ENCODE measurements around the gene SPEM1. TPM values are rescaled to one million over a fixed set of nuclear protein-coding genes. Genes with fewer than 3 reads are reported as not detected.

The SPEM1 gene
- total and polyA plus RNA-seq, 10 of the 15 experiments (the other 5 are each of a cell fraction or from before 2014, with no cell fraction given), result not detected

DNA sequence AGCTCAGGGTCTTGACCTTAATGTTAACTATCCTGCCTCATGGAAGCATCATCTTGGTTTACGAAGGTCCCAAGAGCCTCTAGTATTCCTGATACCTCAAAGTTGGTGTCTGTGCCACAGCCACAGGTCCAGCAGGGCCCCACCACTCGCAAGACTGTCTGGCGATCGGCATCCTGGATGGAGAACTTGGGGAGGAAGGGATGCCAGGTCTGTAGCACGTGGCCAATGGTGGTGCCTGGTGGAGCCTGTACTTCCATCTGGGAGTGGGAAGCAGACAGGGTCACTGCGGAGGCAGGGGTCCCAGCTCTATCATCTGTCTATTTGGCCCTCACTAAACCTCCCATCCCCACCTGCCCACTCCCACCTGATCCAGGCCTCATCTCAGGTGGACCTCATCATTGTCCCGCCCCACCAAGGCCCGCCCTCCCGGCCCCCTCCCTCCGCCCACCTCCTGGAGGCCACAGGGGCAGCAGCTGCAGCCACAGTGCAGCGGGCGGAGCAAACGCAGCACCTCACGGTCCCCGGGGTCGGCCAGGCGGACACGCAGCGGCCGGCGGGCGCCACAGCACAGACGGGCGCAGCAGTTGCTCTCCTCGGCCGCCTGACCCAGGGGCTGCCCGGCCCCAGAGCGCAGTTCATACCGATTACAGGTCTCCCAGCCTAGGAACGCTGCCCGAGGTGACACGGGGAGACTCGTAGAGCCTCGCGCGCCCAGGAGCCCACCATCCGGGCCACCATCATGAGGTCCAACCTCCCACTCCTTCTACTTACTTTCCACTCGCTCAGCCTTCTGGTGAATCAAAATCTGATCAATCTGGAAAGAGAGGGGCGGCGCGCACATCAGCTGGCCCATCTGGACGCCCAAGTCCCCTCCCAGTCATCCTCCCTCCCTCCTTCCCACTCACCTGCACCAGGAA is 27.2 kb upstream of the SPEM1 start:
- peaks cover 2% of the 10 kb centered on the region for H3K79me2 ChIP-seq (ENCODE audit: control insufficient read depth, insufficient read depth, low read length)
- ChIA-PET RAD21 (ENCODE audit: unreplicated experiment) (interaction anchor here (1.0 to 1.3 kb wide), 2 partner anchors 156 to 168 kb away, joined by 3 read pairs; partner anchors contain the start of gene TNFSF12), CTCF (interaction anchor here (0.6 to 1.5 kb wide), 2 partner anchors 94 to 168 kb away, joined by 3 to 10 read pairs; partner anchors contain the start of gene SENP3), SMC1A (ENCODE audit: uncharacterized antibody, unreplicated experiment) (no interaction called here), POLR2A (interaction anchor here (0.7 to 3.2 kb wide), 2 partner anchors 10 to 26 kb away, joined by 3 to 23 read pairs; partner anchors contain the start of gene TMEM256)
- peak overlapping the region; percentile 96 for H3K4me2 ChIP-seq (ENCODE audit: control insufficient read depth, insufficient read depth)
- DNase-seq (ENCODE audit: low read depth, low spot score), result no peak
- H3K9ac ChIP-seq (ENCODE audit: control insufficient read depth, insufficient read depth, low read length), result peak overlapping the region; percentile 85
- no peak overlapping the region; the same call in 1 of the 2 replicates for H3K27ac ChIP-seq (ENCODE audit: control insufficient read depth, insufficient read depth)
- no peaks in the 10 kb centered on the region for H3K9me3 ChIP-seq (replicated peaks; ENCODE audit: control insufficient read depth, insufficient read depth, low read length)
- TF ChIP-seq JUNB (IDR thresholded peaks at IDR 0.05), result no peak
- TF ChIP-seq RELA (IDR thresholded peaks at IDR 0.05; ENCODE audit: borderline replicate concordance, partially characterized antibody), result no peak
- no peak for TF ChIP-seq IRF4 (IDR thresholded peaks at IDR 0.05; ENCODE audit: low read depth, low read length)
- no peak for TF ChIP-seq RAD21 (IDR thresholded peaks at IDR 0.05; ENCODE audit: insufficient read depth, low read depth, low read length)
- TF ChIP-seq EED (IDR thresholded peaks at IDR 0.05; ENCODE audit: low read depth), result no peak
- no peak for TF ChIP-seq IRF3 (IDR thresholded peaks at IDR 0.05)
- TF ChIP-seq NR2C2 (IDR thresholded peaks at IDR 0.05; ENCODE audit: borderline replicate concordance, control insufficient read depth, insufficient read length, low read depth), result no peak
- no peak for TF ChIP-seq HDAC2 (IDR thresholded peaks at IDR 0.05)
- no peak for TF ChIP-seq NFYB (IDR thresholded peaks at IDR 0.05; ENCODE audit: insufficient read depth, low read depth, low read length)
- TF ChIP-seq, protein P1, sequence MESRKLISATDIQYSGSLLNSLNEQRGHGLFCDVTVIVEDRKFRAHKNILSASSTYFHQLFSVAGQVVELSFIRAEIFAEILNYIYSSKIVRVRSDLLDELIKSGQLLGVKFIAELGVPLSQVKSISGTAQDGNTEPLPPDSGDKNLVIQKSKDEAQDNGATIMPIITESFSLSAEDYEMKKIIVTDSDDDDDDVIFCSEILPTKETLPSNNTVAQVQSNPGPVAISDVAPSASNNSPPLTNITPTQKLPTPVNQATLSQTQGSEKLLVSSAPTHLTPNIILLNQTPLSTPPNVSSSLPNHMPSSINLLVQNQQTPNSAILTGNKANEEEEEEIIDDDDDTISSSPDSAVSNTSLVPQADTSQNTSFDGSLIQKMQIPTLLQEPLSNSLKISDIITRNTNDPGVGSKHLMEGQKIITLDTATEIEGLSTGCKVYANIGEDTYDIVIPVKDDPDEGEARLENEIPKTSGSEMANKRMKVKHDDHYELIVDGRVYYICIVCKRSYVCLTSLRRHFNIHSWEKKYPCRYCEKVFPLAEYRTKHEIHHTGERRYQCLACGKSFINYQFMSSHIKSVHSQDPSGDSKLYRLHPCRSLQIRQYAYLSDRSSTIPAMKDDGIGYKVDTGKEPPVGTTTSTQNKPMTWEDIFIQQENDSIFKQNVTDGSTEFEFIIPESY (IDR thresholded peaks at IDR 0.05), result no peak
- no peak for TF ChIP-seq GATAD2B (conservative IDR thresholded peaks at IDR 0.05; ENCODE audit: low read depth)
- TF ChIP-seq TCF7 (IDR thresholded peaks at IDR 0.05; ENCODE audit: borderline replicate concordance), result no peak
- no peak for TF ChIP-seq FOXM1 (IDR thresholded peaks at IDR 0.05; ENCODE audit: low read depth, low read length)
- no peak for TF ChIP-seq SMARCA5 (IDR thresholded peaks at IDR 0.05)
- no peak for TF ChIP-seq NR2C1 (IDR thresholded peaks at IDR 0.05)
- TF ChIP-seq, protein P2, sequence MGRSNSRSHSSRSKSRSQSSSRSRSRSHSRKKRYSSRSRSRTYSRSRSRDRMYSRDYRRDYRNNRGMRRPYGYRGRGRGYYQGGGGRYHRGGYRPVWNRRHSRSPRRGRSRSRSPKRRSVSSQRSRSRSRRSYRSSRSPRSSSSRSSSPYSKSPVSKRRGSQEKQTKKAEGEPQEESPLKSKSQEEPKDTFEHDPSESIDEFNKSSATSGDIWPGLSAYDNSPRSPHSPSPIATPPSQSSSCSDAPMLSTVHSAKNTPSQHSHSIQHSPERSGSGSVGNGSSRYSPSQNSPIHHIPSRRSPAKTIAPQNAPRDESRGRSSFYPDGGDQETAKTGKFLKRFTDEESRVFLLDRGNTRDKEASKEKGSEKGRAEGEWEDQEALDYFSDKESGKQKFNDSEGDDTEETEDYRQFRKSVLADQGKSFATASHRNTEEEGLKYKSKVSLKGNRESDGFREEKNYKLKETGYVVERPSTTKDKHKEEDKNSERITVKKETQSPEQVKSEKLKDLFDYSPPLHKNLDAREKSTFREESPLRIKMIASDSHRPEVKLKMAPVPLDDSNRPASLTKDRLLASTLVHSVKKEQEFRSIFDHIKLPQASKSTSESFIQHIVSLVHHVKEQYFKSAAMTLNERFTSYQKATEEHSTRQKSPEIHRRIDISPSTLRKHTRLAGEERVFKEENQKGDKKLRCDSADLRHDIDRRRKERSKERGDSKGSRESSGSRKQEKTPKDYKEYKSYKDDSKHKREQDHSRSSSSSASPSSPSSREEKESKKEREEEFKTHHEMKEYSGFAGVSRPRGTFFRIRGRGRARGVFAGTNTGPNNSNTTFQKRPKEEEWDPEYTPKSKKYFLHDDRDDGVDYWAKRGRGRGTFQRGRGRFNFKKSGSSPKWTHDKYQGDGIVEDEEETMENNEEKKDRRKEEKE (IDR thresholded peaks at IDR 0.05), result no peak
- no peaks in the 10 kb centered on the region for H3K27me3 ChIP-seq (replicated peaks in 1 of 2; ENCODE audit: control insufficient read depth in 2 of 2, insufficient read depth in 2 of 2, low read length in 1 of 2)
- no TSS peak for BruUV-seq (replicated peaks)
- in situ Hi-C loops (cut with MboI) (no loop called here), intact Hi-C loops (cut with micrococcal nuclease; ENCODE audit: unreplicated experiment) (no loop called here)
- WGBS (ENCODE audit: insufficient coverage, insufficient replicate concordance, low lambda C conversion rate, missing lambda C conversion rate), result 77% methylated on average over 24 of the region's 42 CpGs
- H4K20me1 ChIP-seq (ENCODE audit: control insufficient read depth, insufficient read depth), result no peaks in the 10 kb centered on the region
- no peak for ATAC-seq
- no peaks in the 10 kb centered on the region for H3K36me3 ChIP-seq (ENCODE audit: control insufficient read depth in 2 of 2, insufficient read depth in 2 of 2, low read length in 1 of 2)
- no peaks in the 10 kb centered on the region for H3K4me1 ChIP-seq (ENCODE audit: control insufficient read depth, insufficient read depth, low read length)
- H3K4me3 ChIP-seq, result peak overlapping the region; percentile 80
- FAIRE-seq, result no peak
- H2AFZ ChIP-seq (ENCODE audit: control insufficient read depth, low read depth, low read length), result no peak overlapping the region; the same call in 1 of the 2 replicates

All from GM12878 (cell line).